Osteocyte (in vitro differentiated cells): ENCODE measurements around the gene SLC6A17. TPM values are rescaled to one million over a fixed set of nuclear protein-coding genes. Genes with fewer than 3 reads are reported as not detected.

Experiments
- DNase-seq: peaks from one replicate; pipeline ENCODE4 v3.0.0; 2021; ENCODE audit warnings: mixed read lengths; ENCODE audit not compliant: unreplicated experiment; ENCODE audit errors: extremely low spot score
- H3K27ac Mint-ChIP-seq: one replicate; pipeline ENCODE4 v1.8.0; 2021; ENCODE audit warnings: mild to moderate bottlenecking, mixed read lengths; ENCODE audit not compliant: unreplicated experiment
- H3K27me3 Mint-ChIP-seq: one replicate; pipeline ENCODE4 v1.8.0; 2021; ENCODE audit warnings: mixed read lengths; ENCODE audit not compliant: unreplicated experiment
- H3K36me3 Mint-ChIP-seq: one replicate; pipeline ENCODE4 v1.8.0; 2021; ENCODE audit warnings: mixed read lengths; ENCODE audit not compliant: unreplicated experiment
- H3K4me1 Mint-ChIP-seq: one replicate; pipeline ENCODE4 v1.8.0; 2021; ENCODE audit warnings: mixed read lengths; ENCODE audit not compliant: unreplicated experiment
- H3K4me3 Mint-ChIP-seq: one replicate; pipeline ENCODE4 v1.8.0; 2021; ENCODE audit warnings: mild to moderate bottlenecking, moderate library complexity, mixed read lengths; ENCODE audit not compliant: unreplicated experiment
- H3K9me3 Mint-ChIP-seq: one replicate; pipeline ENCODE4 v1.8.0; 2021; ENCODE audit warnings: mixed read lengths; ENCODE audit not compliant: unreplicated experiment
- CTCF ChIP-seq: fragments of 200-600 bp; sonication (generic); IDR thresholded peaks from 2 replicates; pipeline ENCODE4 v1.5.0; 2021; ENCODE audit warnings: antibody characterized with exemption, mild to moderate bottlenecking, moderate library complexity
- total RNA-seq: library from RNA; stranded (reverse); gene quantifications from 2 replicates; pipeline ENCODE4 v1.2.1, GENCODE V29; 2021

Gene SLC6A17
- total RNA-seq, 1 donor from 2014 or later = 1.6 TPM

GRCh38 chr1:110228381-110228780, 78.1 kb downstream of the SLC6A17 start:
- Mint-ChIP-seq H3K36me3 (no peaks in the 10 kb centered on the region), H3K4me1 (no peaks in the 10 kb centered on the region), H3K27ac (no peak overlapping the region), H3K27me3 (no peaks in the 10 kb centered on the region), H3K9me3 (no peaks in the 10 kb centered on the region), H3K4me3 (no peak overlapping the region)
- no peak for DNase-seq
- no peak for TF ChIP-seq CTCF

- no peaks in the 10 kb centered on the region for H3K27me3 Mint-ChIP-seq
- H3K4me1 Mint-ChIP-seq = peaks cover 1% of the 10 kb centered on the region
Observed at GRCh38 chr1:110228869-110229268, 78.6 kb downstream of the SLC6A17 start.

GRCh38 chr1:110229348-110230001, 79.2 kb downstream of the SLC6A17 start:
- no peak for DNase-seq
- H3K4me3 Mint-ChIP-seq = no peak overlapping the region
- peaks cover 1% of the 10 kb centered on the region for H3K4me1 Mint-ChIP-seq
- H3K9me3 Mint-ChIP-seq = no peaks in the 10 kb centered on the region
- no peak overlapping the region for H3K27ac Mint-ChIP-seq
- no peak for TF ChIP-seq CTCF
- no peaks in the 10 kb centered on the region for H3K36me3 Mint-ChIP-seq
- no peaks in the 10 kb centered on the region for H3K27me3 Mint-ChIP-seq

More at GRCh38 chr1:110228869-110229268, 78.6 kb downstream of the SLC6A17 start:
- DNase-seq = no peak
- H3K36me3 Mint-ChIP-seq = no peaks in the 10 kb centered on the region
- no peak overlapping the region for H3K4me3 Mint-ChIP-seq
- TF ChIP-seq CTCF = no peak
- H3K27ac Mint-ChIP-seq = no peak overlapping the region
- H3K9me3 Mint-ChIP-seq = no peaks in the 10 kb centered on the region

DNA sequence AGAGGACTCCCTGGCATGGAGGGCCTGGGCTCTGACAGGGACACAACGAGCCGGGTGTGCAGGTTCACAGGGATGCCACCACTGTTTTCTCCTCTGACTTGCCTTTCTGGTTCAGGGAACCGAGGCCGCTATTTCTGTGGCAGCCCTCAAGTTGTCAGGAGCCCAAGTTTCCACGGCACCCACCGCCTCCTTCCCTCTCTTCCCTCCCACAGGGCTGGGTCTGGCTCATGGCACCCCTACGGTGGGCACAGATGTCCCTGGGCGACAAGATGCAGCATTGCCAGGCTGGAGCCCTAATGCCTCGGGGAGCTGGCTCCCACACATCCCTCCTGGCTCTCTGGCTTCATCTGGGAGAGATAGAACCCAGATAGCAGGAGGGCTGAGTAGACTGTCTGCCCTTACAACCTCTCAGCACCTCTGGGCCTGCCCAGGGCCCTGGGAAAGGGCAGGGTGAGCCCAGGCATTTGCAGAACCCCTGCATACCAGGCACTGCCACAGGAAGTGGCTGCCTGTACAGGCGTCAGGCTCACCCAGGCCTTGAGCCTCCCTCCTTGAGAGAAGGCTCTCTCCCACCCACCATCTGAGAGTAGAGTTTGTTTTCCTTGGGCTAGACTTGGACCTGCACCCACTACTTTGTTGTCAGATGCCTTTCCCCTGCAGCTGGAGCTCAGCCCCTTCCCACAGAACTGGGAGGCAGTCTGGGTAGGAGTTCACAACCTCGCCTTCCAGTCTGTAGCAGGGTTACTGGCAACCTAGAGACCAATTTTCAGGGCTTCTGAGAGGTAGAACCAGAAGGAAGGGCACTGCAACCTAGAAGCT, 80.3 kb downstream of the SLC6A17 start:
- no peak overlapping the region for H3K27ac Mint-ChIP-seq
- no peaks in the 10 kb centered on the region for H3K9me3 Mint-ChIP-seq
- no peak overlapping the region for H3K4me3 Mint-ChIP-seq
- no peaks in the 10 kb centered on the region for H3K36me3 Mint-ChIP-seq
- H3K4me1 Mint-ChIP-seq = peaks cover 1% of the 10 kb centered on the region
- no peaks in the 10 kb centered on the region for H3K27me3 Mint-ChIP-seq
- no peak for TF ChIP-seq CTCF
- no peak for DNase-seq

DNA sequence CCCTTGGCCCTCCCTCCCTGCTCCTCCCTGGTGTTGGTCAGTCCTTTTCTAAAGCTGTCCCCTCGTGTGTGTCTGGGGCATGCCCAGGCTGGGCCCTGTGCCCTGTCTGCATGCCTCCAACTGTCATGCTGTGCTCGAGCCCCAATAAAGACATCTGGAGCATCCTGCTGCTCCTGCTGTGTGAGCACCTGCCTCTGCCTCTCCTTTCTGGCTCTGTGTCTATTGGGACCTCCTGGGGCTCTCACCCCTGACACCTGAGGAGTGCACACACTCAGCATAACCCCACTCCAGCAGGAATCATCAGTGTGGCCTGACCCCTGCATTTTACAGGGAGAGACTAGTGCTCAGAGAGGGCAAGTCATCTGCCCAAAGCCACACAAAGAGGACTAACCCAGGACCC, 83.6 kb downstream of the SLC6A17 start:
- H3K27ac Mint-ChIP-seq = no peak overlapping the region
- H3K27me3 Mint-ChIP-seq = no peaks in the 10 kb centered on the region
- no peak for DNase-seq
- no peak overlapping the region for H3K4me3 Mint-ChIP-seq
- no peaks in the 10 kb centered on the region for H3K36me3 Mint-ChIP-seq
- no peaks in the 10 kb centered on the region for H3K9me3 Mint-ChIP-seq
- TF ChIP-seq CTCF = no peak
- peaks cover 1% of the 10 kb centered on the region for H3K4me1 Mint-ChIP-seq
